ENCODE data around the gene PERM1. TPM values are rescaled to one million over a fixed set of nuclear protein-coding genes. Genes with fewer than 3 reads are reported as not detected.

PERM1 gene
- total RNA-seq, 2 experiments from 2014 or later = not detected

DNA sequence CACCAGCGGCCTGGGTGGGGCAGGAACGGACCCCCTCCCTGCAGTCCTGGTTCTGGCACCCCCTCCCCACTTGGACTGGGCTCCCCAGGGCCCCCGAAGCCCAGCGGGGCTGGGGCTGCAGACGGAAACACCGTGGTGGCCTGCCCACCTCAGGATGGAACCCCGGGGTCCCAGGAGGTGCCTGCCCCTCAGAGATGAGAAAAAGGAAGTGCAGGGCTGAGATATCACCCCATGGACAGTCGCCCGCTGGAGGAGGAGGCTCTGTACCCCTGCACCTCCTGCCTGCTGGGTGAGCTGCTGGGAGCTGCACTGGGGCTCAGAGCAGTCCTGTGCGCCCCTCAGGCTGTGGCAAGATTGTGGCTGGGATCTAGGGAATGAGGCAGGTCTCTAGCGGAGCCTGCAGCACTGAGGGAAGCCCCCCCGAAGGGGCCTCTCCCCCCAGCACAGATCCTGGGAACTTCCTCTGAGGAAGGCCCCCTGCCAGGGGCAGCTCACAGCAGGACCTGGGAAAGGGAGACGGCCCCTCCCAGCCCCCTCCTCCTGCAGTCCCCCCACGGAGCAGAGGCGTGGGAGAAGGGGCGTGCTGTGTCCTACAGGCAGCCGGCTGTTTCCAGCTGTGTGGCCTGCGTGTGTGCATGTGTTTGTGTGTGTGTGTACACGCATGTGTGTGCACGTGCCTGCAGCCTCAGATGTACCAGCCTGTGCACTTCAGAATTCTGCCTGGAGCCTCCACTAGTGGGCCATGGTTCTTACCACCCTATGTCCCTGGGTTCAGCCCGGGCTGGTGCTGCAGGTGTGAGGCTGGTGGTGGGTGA lies 44.9 kb upstream of the PERM1 start:
- H3K9me2 ChIP-seq (ENCODE audit: insufficient read depth, low read length) = no peaks in the 10 kb centered on the region
- DNase-seq (ENCODE audit: low spot score) = no peak
- no peaks in the 10 kb centered on the region for H3K9me3 ChIP-seq (ENCODE audit: low read length)
- no peak overlapping the region for H3K4me2 ChIP-seq (ENCODE audit: low read length)
- no peaks in the 10 kb centered on the region for H3K79me2 ChIP-seq (ENCODE audit: insufficient read depth, low read depth, low read length)
- no peak overlapping the region for H3K27ac ChIP-seq (ENCODE audit: low read depth, low read length, poor library complexity, severe bottlenecking)
- no peaks in the 10 kb centered on the region for H4K20me1 ChIP-seq (ENCODE audit: insufficient read depth, low read length)
- intact Hi-C loops (cut with micrococcal nuclease; ENCODE audit: unreplicated experiment) = no loop called here
- no peak overlapping the region for H3K4me3 ChIP-seq (ENCODE audit: low read depth, low read length, poor library complexity, severe bottlenecking)
- CTCF ChIA-PET (ENCODE audit: unreplicated experiment) = no interaction called here
- peaks cover 10% of the 10 kb centered on the region for H3K4me1 ChIP-seq (ENCODE audit: insufficient read depth, low read length, poor library complexity, severe bottlenecking)
- POLR2A ChIA-PET = no interaction called here
- no peaks in the 10 kb centered on the region for H3K36me3 ChIP-seq (ENCODE audit: insufficient read depth, low read length)
- H2AFZ ChIP-seq (ENCODE audit: low read length) = no peak overlapping the region
- no TSS peak for BruUV-seq (replicated peaks)
- TF ChIP-seq, protein P1, sequence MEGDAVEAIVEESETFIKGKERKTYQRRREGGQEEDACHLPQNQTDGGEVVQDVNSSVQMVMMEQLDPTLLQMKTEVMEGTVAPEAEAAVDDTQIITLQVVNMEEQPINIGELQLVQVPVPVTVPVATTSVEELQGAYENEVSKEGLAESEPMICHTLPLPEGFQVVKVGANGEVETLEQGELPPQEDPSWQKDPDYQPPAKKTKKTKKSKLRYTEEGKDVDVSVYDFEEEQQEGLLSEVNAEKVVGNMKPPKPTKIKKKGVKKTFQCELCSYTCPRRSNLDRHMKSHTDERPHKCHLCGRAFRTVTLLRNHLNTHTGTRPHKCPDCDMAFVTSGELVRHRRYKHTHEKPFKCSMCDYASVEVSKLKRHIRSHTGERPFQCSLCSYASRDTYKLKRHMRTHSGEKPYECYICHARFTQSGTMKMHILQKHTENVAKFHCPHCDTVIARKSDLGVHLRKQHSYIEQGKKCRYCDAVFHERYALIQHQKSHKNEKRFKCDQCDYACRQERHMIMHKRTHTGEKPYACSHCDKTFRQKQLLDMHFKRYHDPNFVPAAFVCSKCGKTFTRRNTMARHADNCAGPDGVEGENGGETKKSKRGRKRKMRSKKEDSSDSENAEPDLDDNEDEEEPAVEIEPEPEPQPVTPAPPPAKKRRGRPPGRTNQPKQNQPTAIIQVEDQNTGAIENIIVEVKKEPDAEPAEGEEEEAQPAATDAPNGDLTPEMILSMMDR (conservative IDR thresholded peaks at IDR 0.05; ENCODE audit: low read length) = no peak
- no peak for TF ChIP-seq EZH2phosphoT487 (IDR thresholded peaks at IDR 0.05; ENCODE audit: borderline replicate concordance, low read depth, low read length)

DNA sequence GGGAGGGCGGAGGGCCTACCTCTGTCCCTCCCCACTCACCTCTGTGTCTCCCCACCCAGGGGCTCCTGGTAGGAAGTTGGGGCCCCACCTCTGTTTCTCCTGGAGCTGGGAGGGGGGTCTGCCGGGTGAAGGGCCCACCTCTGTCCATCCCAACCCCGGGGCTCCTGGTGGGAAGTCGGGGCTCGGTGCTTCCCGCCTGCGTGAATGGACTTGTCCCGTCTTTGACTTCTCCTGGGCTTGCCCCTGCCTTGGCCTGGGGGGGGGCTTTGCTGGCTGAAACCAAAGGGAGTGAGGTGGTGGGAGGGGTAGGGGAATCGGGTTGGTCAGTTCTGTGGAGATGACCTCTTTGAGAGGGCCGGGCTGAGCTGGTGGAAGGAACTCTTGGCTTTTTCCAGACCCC lies 43.8 kb upstream of the PERM1 start:
- no peak for TF ChIP-seq EZH2phosphoT487 (IDR thresholded peaks at IDR 0.05; ENCODE audit: borderline replicate concordance, low read depth, low read length)
- TF ChIP-seq, protein P1 (conservative IDR thresholded peaks at IDR 0.05; ENCODE audit: low read length) = no peak
- Histone ChIP-seq H4K20me1 (ENCODE audit: insufficient read depth, low read length) (no peaks in the 10 kb centered on the region), H3K4me2 (ENCODE audit: low read length) (no peak overlapping the region), H3K4me1 (ENCODE audit: insufficient read depth, low read length, poor library complexity, severe bottlenecking) (no peaks in the 10 kb centered on the region), H2AFZ (ENCODE audit: low read length) (no peak overlapping the region), H3K9me3 (ENCODE audit: low read length) (no peaks in the 10 kb centered on the region), H3K27ac (ENCODE audit: low read depth, low read length, poor library complexity, severe bottlenecking) (no peak overlapping the region), H3K79me2 (ENCODE audit: insufficient read depth, low read depth, low read length) (no peaks in the 10 kb centered on the region), H3K4me3 (ENCODE audit: low read depth, low read length, poor library complexity, severe bottlenecking) (no peak overlapping the region), H3K36me3 (ENCODE audit: insufficient read depth, low read length) (no peaks in the 10 kb centered on the region), H3K9me2 (ENCODE audit: insufficient read depth, low read length) (no peaks in the 10 kb centered on the region)
- CTCF ChIA-PET (ENCODE audit: unreplicated experiment) = no interaction called here
- BruUV-seq (replicated peaks) = no TSS peak
- DNase-seq (ENCODE audit: low spot score) = no peak
- POLR2A ChIA-PET = no interaction called here
- intact Hi-C loops (cut with micrococcal nuclease; ENCODE audit: unreplicated experiment) = no loop called here
